HEK293T (cell line): ENCODE data around the gene BEST1.

Source experiments
- ARNT ChIP-seq: fragments of 450-650 bp; IDR thresholded peaks from 2 replicates; pipeline ENCODE4 v1.6.1; 2017; ENCODE audit warnings: mild to moderate bottlenecking
- BHLHE40 ChIP-seq: fragments of 450-650 bp; IDR thresholded peaks from 2 replicates; pipeline ENCODE4 v1.6.1; 2016; ENCODE audit warnings: mild to moderate bottlenecking, moderate library complexity, borderline replicate concordance
- FOXM1 ChIP-seq: fragments of 450-650 bp; IDR thresholded peaks from 2 replicates; pipeline ENCODE4 v1.6.1; 2017; ENCODE audit warnings: mild to moderate bottlenecking, borderline replicate concordance
- HDGF ChIP-seq: fragments of 450-650 bp; IDR thresholded peaks from 2 replicates; pipeline ENCODE4 v1.6.1; 2017; ENCODE audit warnings: antibody characterized with exemption, borderline replicate concordance
- NFRKB ChIP-seq: fragments of 450-650 bp; IDR thresholded peaks from 2 replicates; pipeline ENCODE4 v1.6.1; 2016; ENCODE audit warnings: mild to moderate bottlenecking, moderate library complexity
- SP1 ChIP-seq: fragments of 450-650 bp; IDR thresholded peaks from 2 replicates; pipeline ENCODE4 v1.6.1; 2017
- SUZ12 ChIP-seq: fragments of 450-650 bp; IDR thresholded peaks from 2 replicates; pipeline ENCODE4 v1.6.1; 2016; ENCODE audit warnings: mild to moderate bottlenecking
- TARDBP ChIP-seq: fragments of 450-650 bp; IDR thresholded peaks from 2 replicates; pipeline ENCODE4 v1.6.1; 2016
- TF ChIP-seq, protein P1 (sequence below): fragments of 450-650 bp; IDR thresholded peaks from 2 replicates; pipeline ENCODE4 v1.6.1; 2016

- TF ChIP-seq ARNT: no peak
- TF ChIP-seq FOXM1: no peak
- no peak for TF ChIP-seq SUZ12
- TF ChIP-seq TARDBP: no peak
- no peak for TF ChIP-seq BHLHE40
- TF ChIP-seq SP1: no peak
- TF ChIP-seq HDGF: no peak
- TF ChIP-seq, protein P1, sequence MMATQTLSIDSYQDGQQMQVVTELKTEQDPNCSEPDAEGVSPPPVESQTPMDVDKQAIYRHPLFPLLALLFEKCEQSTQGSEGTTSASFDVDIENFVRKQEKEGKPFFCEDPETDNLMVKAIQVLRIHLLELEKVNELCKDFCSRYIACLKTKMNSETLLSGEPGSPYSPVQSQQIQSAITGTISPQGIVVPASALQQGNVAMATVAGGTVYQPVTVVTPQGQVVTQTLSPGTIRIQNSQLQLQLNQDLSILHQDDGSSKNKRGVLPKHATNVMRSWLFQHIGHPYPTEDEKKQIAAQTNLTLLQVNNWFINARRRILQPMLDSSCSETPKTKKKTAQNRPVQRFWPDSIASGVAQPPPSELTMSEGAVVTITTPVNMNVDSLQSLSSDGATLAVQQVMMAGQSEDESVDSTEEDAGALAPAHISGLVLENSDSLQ: no peak
- no peak for TF ChIP-seq NFRKB
Observed at GRCh38 chr11:61954106-61954850, 4.1 kb downstream of the BEST1 start.
